Endometrium (tissue), 2 donors: ENCODE measurements around the gene MAP1B.

Experiments
- FAIRE-seq: peaks from 2 replicates; lab custom pipeline; 2012; peaks lifted over from hg19 to GRCh38; lab: Jason Lieb, UNC
- donor health status: control.
- donor health status: control.

Gene MAP1B

DNA sequence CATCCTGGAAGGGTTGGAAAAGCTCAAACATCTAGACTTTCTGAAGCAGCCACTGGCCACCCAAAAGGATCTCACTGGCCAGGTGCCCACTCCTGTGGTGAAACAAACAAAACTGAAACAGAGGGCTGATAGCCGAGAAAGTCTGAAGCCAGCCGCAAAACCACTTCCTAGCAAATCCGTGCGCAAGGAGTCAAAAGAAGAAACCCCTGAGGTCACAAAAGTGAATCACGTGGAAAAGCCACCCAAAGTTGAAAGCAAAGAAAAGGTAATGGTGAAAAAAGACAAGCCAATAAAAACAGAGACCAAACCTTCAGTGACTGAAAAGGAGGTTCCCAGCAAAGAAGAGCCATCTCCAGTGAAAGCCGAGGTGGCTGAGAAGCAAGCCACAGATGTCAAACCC, 87.6 kb downstream of the MAP1B start:
- no peak for FAIRE-seq

DNA sequence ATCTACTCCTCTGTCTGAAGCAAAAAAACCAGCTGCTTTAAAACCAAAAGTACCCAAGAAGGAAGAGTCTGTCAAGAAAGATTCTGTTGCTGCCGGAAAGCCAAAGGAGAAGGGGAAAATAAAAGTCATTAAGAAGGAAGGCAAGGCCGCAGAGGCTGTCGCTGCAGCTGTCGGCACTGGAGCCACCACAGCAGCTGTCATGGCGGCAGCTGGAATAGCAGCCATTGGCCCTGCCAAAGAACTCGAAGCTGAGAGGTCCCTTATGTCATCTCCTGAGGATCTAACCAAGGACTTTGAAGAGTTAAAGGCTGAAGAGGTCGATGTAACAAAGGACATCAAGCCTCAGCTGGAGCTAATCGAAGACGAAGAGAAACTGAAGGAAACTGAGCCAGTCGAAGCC, 88.3 kb downstream of the MAP1B start:
- FAIRE-seq, result no peak

DNA sequence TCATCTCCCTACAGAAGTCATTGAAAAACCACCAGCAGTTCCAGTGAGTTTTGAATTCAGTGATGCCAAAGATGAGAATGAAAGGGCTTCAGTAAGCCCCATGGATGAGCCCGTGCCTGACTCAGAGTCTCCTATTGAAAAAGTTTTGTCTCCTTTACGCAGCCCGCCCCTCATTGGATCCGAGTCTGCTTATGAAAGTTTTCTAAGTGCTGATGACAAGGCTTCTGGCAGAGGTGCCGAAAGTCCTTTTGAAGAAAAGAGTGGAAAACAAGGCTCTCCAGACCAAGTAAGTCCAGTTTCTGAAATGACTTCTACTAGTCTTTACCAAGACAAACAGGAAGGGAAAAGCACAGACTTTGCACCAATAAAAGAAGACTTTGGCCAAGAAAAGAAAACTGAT, 90.1 kb downstream of the MAP1B start:
- no peak for FAIRE-seq

DNA sequence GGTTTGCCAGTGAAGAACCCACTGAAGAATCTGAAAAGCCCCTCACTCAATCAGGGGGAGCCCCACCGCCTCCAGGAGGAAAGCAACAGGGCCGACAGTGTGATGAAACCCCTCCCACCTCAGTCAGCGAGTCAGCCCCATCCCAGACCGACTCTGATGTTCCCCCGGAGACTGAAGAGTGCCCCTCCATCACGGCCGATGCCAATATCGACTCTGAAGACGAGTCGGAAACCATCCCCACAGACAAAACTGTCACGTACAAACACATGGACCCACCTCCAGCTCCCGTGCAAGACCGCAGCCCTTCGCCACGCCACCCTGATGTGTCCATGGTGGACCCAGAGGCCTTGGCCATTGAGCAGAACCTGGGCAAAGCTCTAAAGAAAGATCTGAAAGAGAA, 92.4 kb downstream of the MAP1B start:
- FAIRE-seq, result no peak

DNA sequence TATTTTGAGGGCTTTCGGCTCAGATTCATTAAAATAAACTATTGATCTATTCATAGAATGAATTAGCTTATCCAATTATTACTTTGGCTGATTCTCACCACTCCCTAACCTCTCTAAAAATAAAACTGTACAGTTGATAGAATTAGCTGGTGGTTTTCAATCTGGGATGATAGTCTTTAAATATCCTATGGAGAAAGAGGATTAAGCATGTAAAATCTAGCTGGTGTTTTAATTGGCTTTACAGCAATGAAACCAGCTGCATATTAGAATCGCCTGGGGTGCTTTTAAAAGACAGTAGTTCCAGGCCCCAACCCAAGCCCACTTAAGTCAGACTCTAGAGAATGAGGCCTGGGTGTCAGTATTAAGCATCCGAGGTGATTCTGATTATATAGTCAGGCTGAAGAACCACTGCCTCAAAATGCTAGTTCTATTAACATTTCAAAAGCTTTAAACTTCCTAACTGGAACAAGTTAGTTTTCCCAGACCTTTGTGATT, 95.1 kb downstream of the MAP1B start:
- FAIRE-seq, result no peak

GRCh38 chr5:72203251-72203845, 96.1 kb downstream of the MAP1B start:
- FAIRE-seq, result no peak

DNA sequence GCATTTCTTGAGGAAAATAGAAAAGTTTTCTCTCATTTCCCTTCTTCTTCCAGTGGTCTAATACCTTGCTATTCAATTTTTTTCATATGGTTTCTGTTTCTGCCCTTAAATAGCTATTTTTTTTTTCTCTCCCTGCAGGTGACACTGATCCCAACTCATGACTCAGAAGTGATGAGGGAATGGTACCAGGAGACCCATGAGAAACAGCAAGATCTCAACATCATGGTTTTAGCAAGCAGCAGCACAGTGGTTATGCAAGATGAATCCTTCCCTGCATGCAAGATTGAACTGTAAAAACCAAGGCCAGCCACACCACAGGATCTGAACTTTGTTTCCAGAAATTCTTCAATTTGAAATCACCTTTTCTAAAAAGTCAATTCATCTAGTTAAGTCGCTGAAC, 97.7 kb downstream of the MAP1B start:
- no peak for FAIRE-seq

DNA sequence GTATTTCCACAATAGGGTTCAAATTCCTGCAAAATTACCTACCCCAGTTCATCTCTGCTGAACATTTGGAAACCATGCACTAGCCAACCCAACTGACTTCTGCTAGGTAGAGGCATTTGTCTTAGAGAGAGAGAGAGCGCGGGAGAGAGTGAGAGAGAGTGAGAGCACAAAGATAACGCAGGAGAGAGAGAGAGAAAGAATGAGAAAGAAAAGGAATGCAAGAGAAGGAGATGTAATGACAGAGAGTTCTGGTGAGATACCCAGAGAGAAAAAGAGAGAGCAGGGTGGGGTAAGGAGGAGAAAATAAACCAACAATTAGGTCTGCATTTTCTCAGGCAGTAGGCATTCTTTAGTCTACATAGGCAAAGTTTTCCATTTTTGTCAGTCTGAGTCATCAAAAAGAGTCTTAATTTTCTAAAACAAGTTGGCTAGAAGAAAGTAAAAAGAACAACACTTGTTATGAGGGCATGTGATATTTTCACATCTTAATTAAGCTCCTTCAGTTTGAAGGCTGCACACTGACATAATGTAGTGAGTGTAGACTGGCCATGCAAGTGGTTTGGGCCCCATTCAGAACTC, 98.2 kb downstream of the MAP1B start:
- FAIRE-seq, result no peak

- no peak for FAIRE-seq
Measured at GRCh38 chr5:72206160-72206559, 98.9 kb downstream of the MAP1B start.

GRCh38 chr5:72206994-72207393, 99.7 kb downstream of the MAP1B start:
- no peak for FAIRE-seq

GRCh38 chr5:72208324-72208926, 101.2 kb downstream of the MAP1B start:
- no peak for FAIRE-seq

DNA sequence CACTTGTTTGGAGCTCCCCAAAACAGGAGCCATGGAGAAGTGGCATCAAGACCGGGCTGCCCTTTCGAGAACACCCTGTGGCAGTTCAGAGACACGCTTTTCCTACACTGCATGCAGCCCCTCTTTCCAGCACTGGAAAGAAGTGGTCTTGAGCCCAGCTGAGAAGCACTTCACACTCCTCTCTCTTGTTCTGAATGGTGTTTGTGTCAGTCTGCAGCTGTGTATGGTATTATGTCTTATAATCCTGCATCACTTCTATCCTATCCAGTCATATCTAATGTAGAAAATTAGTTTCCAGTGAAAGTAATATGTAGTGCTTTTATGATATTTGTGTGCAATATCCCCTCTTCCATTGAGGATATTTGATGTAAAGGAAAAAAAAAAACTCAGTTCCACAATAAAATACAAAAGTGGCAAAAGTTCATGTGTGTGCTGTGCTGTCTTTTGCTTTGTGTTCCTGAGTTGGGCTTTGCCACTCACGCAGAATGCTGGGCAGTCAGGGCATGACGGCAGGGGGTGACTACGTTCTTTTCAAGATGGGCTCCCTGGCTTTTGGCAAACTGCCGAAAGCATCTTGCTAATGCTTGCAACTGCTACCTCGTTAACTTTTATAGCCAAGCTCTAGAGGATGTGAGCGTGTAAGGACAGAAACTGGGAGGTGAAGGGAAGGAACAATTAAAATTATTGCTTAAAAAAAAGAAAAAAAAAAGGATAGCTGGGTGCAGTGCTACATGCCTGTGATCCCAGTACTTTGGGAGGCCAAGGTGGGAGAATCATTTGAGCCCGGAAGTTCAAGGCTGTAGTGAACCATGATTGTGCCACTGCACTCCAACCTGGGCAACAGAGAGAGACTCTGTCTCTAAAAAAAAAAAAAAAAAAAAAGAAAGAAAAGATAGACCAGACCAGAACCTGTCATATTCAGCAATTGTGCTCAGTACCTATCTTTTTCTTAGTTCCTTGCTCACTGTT, 102.2 kb downstream of the MAP1B start:
- no peak for FAIRE-seq

- no peak for FAIRE-seq
Measured at GRCh38 chr5:72210888-72211678, 103.8 kb downstream of the MAP1B start.

GRCh38 chr5:72212171-72212570, 104.9 kb downstream of the MAP1B start:
- FAIRE-seq, result no peak

DNA sequence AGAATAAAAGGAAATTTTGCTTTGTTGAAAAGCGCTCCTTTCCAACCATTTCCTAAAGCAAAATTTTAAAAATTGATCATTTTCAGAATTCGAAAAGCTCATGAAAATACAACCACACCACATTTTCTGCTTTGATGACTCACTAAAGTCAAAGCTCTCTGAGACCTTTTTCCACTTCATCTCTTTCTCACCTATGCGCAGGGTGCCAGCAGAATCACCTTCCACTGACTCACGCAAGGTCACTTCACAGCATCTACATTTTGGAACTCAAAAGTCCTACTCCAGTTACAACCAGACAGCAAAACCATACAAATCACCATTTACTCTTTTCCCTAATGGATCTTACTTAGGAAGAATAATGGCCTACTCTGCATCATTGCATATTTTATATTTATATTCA, 106.2 kb downstream of the MAP1B start:
- FAIRE-seq, result no peak

DNA sequence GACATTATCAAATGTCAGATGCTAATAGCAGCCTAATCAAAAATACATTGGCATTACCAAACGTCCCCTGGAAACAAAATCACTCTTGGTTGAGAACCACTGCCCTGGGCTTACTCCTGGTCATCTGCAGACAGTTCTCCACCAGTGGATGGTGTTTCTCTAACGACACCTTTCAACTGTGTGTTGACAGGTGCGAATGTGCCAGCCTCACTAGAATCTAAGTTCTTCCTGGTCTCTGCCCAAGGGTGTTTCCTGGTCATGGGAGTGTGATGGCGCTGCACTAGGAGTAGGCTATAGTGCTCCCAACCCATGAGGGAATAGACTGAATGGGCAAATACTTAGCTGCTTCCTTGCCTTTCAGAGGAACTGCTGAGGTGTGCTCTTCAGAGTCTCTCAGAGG, 106.9 kb downstream of the MAP1B start:
- FAIRE-seq, result no peak

DNA sequence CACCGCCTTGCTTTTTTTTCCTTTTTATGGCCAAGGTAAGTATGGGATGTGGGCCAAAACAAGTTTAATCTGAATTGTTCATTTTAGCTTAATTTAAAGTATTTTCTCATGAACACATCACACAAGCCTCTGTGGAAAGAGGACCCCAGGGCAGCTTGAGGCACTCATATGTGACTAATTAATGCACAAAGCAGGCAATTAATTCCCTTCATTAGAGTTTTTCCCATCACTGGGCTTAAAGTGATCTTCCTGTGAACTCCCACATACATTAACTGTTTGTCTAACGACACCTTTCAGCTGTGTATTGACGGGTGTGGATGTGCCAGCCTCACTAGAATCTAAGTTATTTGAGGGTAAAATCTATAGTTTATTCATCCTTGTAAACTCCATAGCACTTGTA, 109.5 kb downstream of the MAP1B start:
- no peak for FAIRE-seq

DNA sequence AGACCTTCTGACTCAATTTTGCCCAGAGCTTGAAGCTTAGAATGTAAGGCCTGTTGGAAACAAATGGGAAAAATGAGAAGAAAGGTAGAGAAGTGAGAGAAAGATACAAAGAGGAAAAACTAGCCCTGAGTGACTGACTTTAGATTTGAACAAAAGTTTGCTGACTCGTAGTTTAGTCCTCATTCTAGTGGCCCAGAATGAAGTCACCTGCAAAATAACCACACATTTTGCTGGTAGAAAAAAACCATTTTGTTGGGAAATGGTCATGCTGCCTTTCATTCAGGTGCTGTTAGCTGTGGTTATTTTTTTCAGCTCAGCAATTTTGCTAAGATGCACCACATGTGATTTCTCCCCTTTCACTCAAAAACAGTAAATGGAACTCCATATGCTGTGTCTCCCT, 113.8 kb downstream of the MAP1B start:
- FAIRE-seq, result no peak

- FAIRE-seq, result no peak
Measured at GRCh38 chr5:72221541-72221940, 114.3 kb downstream of the MAP1B start.

DNA sequence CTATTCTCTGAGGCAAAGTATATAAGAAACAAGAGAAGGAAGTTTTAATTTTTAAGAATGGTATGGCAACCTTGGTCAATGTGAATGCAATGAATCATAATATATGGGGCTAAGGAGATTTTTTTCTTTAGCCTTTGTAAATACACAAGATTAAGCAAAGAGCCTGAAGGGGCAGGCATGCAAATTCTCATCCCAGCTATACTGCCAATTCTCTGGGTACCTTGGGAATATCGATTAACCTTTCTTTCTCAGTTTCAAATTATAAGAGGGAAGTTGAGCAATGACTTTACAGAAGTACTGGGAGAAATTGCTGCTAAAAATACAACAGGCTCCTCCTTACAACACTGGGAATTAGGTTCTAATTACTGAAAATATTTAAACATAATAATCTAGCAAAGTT, 115.2 kb downstream of the MAP1B start:
- no peak for FAIRE-seq

GRCh38 chr5:72223371-72223770, 116.1 kb downstream of the MAP1B start:
- FAIRE-seq, result no peak

DNA sequence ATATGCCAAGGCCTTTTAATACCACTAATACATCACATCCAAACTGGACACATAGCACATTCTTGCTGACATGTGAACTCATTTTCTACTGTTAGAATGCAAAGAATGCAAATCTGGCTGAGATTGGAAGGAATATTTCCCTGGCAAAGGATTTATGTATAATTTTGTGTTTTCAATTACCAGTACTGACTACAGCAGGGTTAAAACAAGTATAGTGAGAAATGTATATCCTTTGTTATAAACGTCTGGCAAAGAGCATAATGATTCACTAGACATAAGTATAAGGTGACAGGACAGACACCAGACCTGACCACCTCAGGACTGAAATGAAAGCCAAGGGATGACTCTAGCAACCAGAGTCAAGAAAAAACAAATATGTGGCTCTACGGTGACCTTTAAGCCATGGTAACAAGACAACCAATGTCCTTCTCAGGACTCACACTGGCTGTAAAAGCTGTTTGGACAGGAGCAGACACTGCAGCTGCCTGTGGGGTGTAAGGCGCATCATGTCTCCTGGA, 117.7 kb downstream of the MAP1B start:
- FAIRE-seq, result no peak
